Measurements from ENCODE around the gene SNAP91.

DNA sequence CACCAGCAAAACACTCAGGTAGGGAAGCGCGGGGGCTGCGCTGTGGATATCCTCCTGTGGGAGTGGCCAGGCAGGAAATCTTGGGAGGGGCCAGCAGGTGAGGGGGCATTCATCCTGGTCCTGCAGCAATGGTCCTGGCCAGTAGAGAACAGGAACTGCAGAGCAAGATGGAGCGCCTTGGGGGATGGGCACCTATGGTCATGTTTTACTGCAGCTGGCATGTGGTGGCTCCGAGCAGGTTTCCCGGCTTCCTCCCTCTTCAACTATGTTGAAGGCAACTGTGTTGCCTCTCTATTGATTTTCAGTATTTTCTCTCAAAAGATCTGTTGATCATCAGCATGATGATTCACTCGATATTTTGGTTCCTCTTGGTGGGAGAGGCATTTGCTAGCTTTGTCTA lies 70.9 kb downstream of the SNAP91 start:
- TF ChIP-seq, protein P1, sequence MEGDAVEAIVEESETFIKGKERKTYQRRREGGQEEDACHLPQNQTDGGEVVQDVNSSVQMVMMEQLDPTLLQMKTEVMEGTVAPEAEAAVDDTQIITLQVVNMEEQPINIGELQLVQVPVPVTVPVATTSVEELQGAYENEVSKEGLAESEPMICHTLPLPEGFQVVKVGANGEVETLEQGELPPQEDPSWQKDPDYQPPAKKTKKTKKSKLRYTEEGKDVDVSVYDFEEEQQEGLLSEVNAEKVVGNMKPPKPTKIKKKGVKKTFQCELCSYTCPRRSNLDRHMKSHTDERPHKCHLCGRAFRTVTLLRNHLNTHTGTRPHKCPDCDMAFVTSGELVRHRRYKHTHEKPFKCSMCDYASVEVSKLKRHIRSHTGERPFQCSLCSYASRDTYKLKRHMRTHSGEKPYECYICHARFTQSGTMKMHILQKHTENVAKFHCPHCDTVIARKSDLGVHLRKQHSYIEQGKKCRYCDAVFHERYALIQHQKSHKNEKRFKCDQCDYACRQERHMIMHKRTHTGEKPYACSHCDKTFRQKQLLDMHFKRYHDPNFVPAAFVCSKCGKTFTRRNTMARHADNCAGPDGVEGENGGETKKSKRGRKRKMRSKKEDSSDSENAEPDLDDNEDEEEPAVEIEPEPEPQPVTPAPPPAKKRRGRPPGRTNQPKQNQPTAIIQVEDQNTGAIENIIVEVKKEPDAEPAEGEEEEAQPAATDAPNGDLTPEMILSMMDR (IDR thresholded peaks at IDR 0.05), result no peak
- TF ChIP-seq POLR2A (IDR thresholded peaks at IDR 0.05), result no peak
